ENCODE measurements around the gene NCOA6.

NCOA6 gene

GRCh38 chr20:34710861-34711574 lies 114.4 kb downstream of the NCOA6 start:
- no peak overlapping the region; the same call in 1 of the 2 replicates for H3K9ac ChIP-seq (ENCODE audit: low read length)
- no peak overlapping the region for H3K4me3 ChIP-seq (ENCODE audit: low read depth, low read length, poor library complexity, severe bottlenecking)
- H3K9me3 ChIP-seq (ENCODE audit: low read length) = no peaks in the 10 kb centered on the region
- peaks cover 11% of the 10 kb centered on the region; the same call in 1 of the 2 replicates for H3K36me3 ChIP-seq (ENCODE audit: insufficient read depth, low read length)
- no peak overlapping the region for H3K27ac ChIP-seq (ENCODE audit: low read depth, low read length, poor library complexity, severe bottlenecking)
- no peaks in the 10 kb centered on the region for H3K27me3 ChIP-seq (ENCODE audit: insufficient read depth, low read length)
- H2AFZ ChIP-seq (ENCODE audit: low read length) = no peak overlapping the region
- H3K4me1 ChIP-seq (ENCODE audit: insufficient read depth, low read length, severe bottlenecking) = peaks cover 12% of the 10 kb centered on the region
- H3K9me2 ChIP-seq (ENCODE audit: low read depth, low read length) = no peaks in the 10 kb centered on the region
- H3K4me2 ChIP-seq (ENCODE audit: low read length) = peak overlapping the region; percentile 86; the same call in 1 of the 2 replicates
- no peaks in the 10 kb centered on the region for H4K20me1 ChIP-seq (ENCODE audit: insufficient read depth, low read length)
- TF ChIP-seq CTCF (IDR thresholded peaks at IDR 0.05; ENCODE audit: low read length) (no peak), EZH2 (IDR thresholded peaks at IDR 0.05; ENCODE audit: borderline replicate concordance, low read length) (no peak)
- no peaks in the 10 kb centered on the region for H3K79me2 ChIP-seq (ENCODE audit: insufficient read depth, low read length)
- no peaks in the 10 kb centered on the region for H3F3A ChIP-seq (ENCODE audit: insufficient read depth, low read length)

- Histone ChIP-seq H3K4me3 (ENCODE audit: low read depth, low read length, poor library complexity, severe bottlenecking) (peak overlapping the region; percentile 70), H3K4me2 (ENCODE audit: low read length) (peak overlapping the region; percentile 86), H4K20me1 (ENCODE audit: insufficient read depth, low read length) (no peaks in the 10 kb centered on the region), H3K27me3 (ENCODE audit: insufficient read depth, low read length) (no peaks in the 10 kb centered on the region), H3K4me1 (ENCODE audit: insufficient read depth, low read length, severe bottlenecking) (peaks cover 12% of the 10 kb centered on the region), H3F3A (ENCODE audit: insufficient read depth, low read length) (no peaks in the 10 kb centered on the region), H3K9ac (ENCODE audit: low read length) (peak overlapping the region; percentile 65; the same call in 1 of the 2 replicates), H3K27ac (ENCODE audit: low read depth, low read length, poor library complexity, severe bottlenecking) (no peak overlapping the region), H3K9me2 (ENCODE audit: low read depth, low read length) (no peaks in the 10 kb centered on the region), H3K9me3 (ENCODE audit: low read length) (no peaks in the 10 kb centered on the region), H2AFZ (ENCODE audit: low read length) (no peak overlapping the region), H3K79me2 (ENCODE audit: insufficient read depth, low read length) (no peaks in the 10 kb centered on the region), H3K36me3 (ENCODE audit: insufficient read depth, low read length) (peaks cover 11% of the 10 kb centered on the region; the same call in 1 of the 2 replicates)
- TF ChIP-seq EZH2 (IDR thresholded peaks at IDR 0.05; ENCODE audit: borderline replicate concordance, low read length) (no peak), CTCF (IDR thresholded peaks at IDR 0.05; ENCODE audit: low read length) (no peak)
Observed at GRCh38 chr20:34710568-34710839, 114.9 kb downstream of the NCOA6 start.

- H3F3A ChIP-seq (ENCODE audit: insufficient read depth, low read length) = no peaks in the 10 kb centered on the region
- no peak overlapping the region for H2AFZ ChIP-seq (ENCODE audit: low read length)
- no peaks in the 10 kb centered on the region for H4K20me1 ChIP-seq (ENCODE audit: insufficient read depth, low read length)
- H3K27me3 ChIP-seq (ENCODE audit: insufficient read depth, low read length) = no peaks in the 10 kb centered on the region
- H3K79me2 ChIP-seq (ENCODE audit: insufficient read depth, low read length) = no peaks in the 10 kb centered on the region
- TF ChIP-seq CTCF (IDR thresholded peaks at IDR 0.05; ENCODE audit: low read length) (peak; percentile 63), EZH2 (IDR thresholded peaks at IDR 0.05; ENCODE audit: borderline replicate concordance, low read length) (no peak)
- H3K9me2 ChIP-seq (ENCODE audit: low read depth, low read length) = no peaks in the 10 kb centered on the region
- H3K36me3 ChIP-seq (ENCODE audit: insufficient read depth, low read length) = peaks cover 7% of the 10 kb centered on the region; the same call in 1 of the 2 replicates
- H3K9me3 ChIP-seq (ENCODE audit: low read length) = no peaks in the 10 kb centered on the region
- H3K4me1 ChIP-seq (ENCODE audit: insufficient read depth, low read length, severe bottlenecking) = peaks cover 16% of the 10 kb centered on the region
- no peak overlapping the region for H3K27ac ChIP-seq (ENCODE audit: low read depth, low read length, poor library complexity, severe bottlenecking)
- peak overlapping the region; percentile 70 for H3K4me3 ChIP-seq (ENCODE audit: low read depth, low read length, poor library complexity, severe bottlenecking)
- H3K4me2 ChIP-seq (ENCODE audit: low read length) = peak overlapping the region; percentile 86
- peak overlapping the region; percentile 65 for H3K9ac ChIP-seq (ENCODE audit: low read length)
Observed at GRCh38 chr20:34709831-34710567, 115.5 kb downstream of the NCOA6 start.
